Panc1 (cell line): ENCODE results near the gene GPR137.

Experiments used
- CTCF ChIP-seq: fragments of 450-650 bp; IDR thresholded peaks from 2 replicates; pipeline ENCODE4 v1.5.1; 2017; ENCODE audit warnings: mild to moderate bottlenecking
- POLR2AphosphoS5 ChIP-seq: IDR thresholded peaks from 2 replicates; pipeline ENCODE4 v1.6.1; 2012; ENCODE audit warnings: mild to moderate bottlenecking, low read depth, low read length, moderate library complexity

- TF ChIP-seq CTCF (no peak), POLR2AphosphoS5 (no peak)
Measured at GRCh38 chr11:64296236-64296635, 10.6 kb downstream of the GPR137 start.
